Neural crest cell (in vitro differentiated cells): Measurements from ENCODE around the gene SH3RF3. TPM values are rescaled to one million over a fixed set of nuclear protein-coding genes. Genes with fewer than 3 reads are reported as not detected.

Experiments
- DNase-seq: peaks from one replicate; pipeline ENCODE4 v3.0.0; 2021; ENCODE audit warnings: low read depth, mixed read lengths, low spot score
- H3K27ac Mint-ChIP-seq: one replicate; pipeline ENCODE4 v1.8.0; 2021; ENCODE audit warnings: mild to moderate bottlenecking, mixed read lengths; ENCODE audit not compliant: unreplicated experiment
- H3K27me3 Mint-ChIP-seq: 2 replicates; pipeline ENCODE4 v1.8.0; 2021; ENCODE audit warnings: low read depth, mild to moderate bottlenecking, mixed read lengths
- H3K36me3 Mint-ChIP-seq: 2 replicates; pipeline ENCODE4 v1.8.0; 2021; ENCODE audit warnings: low read depth, mild to moderate bottlenecking, mixed read lengths
- H3K4me1 Mint-ChIP-seq: 2 replicates; pipeline ENCODE4 v1.8.0; 2021; ENCODE audit warnings: mixed read lengths
- H3K4me3 Mint-ChIP-seq: one replicate; pipeline ENCODE4 v1.8.0; 2021; ENCODE audit warnings: mild to moderate bottlenecking, mixed read lengths
- H3K9me3 Mint-ChIP-seq: 2 replicates; pipeline ENCODE4 v1.8.0; 2021; ENCODE audit warnings: mixed read lengths
- total RNA-seq: library from RNA; stranded (reverse); gene quantifications from 2 replicates; pipeline ENCODE4 v1.2.1, GENCODE V29; 2021
- TF ChIP-seq, protein P1 (sequence below): fragments of 200-600 bp; sonication (generic); conservative IDR thresholded peaks from 2 replicates; pipeline ENCODE4 v1.5.0; 2021; ENCODE audit warnings: antibody characterized with exemption, mild to moderate bottlenecking

SH3RF3 gene
- total RNA-seq, 1 donor from 2014 or later = 0.70 TPM

DNA sequence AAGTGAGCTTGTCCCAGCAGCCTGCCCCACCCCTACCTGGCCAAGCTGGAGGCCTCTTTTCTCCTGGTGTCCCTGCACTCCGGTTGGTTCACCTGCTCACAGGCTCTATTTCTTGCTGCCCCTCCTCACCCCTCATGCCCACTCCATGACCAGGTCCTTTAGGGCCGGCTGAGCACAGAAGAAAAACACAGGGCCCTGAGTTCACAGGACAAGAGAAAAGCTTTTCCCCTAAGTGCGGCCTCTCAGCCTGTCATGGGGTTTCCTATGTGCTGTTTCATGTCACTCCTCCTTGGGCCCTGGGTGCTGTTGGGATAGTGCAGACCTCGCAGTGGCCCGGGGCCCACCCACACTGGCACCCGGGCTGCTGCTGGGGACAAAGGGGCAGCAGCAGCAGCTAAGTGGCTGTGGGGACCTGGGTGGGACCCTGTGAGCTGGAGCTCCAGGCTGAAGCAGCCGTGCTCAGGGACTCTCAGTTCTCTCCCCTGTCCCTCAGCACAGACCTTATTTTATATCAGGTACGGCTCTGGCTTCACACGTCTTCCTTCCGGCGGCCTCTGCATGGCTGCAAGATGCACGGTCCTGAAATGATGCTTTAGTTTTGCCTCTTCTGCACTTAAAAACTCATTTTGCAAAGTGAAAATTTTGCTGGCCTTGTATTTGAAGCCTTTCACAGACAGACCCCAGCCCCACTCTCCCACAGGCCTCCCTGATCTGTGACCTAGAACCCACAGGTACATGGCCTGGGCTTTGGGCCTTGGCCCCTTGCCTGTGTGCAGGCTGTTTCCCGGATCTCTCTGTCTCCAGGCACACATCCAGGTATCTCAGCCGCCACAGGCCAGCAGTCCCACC is 71.8 kb downstream of the SH3RF3 start:
- Mint-ChIP-seq H3K27ac (no peak overlapping the region), H3K27me3 (no peaks in the 10 kb centered on the region), H3K36me3 (no peaks in the 10 kb centered on the region), H3K4me3 (no peak overlapping the region), H3K9me3 (no peaks in the 10 kb centered on the region), H3K4me1 (no peaks in the 10 kb centered on the region)
- DNase-seq = no peak
- TF ChIP-seq, protein P1, sequence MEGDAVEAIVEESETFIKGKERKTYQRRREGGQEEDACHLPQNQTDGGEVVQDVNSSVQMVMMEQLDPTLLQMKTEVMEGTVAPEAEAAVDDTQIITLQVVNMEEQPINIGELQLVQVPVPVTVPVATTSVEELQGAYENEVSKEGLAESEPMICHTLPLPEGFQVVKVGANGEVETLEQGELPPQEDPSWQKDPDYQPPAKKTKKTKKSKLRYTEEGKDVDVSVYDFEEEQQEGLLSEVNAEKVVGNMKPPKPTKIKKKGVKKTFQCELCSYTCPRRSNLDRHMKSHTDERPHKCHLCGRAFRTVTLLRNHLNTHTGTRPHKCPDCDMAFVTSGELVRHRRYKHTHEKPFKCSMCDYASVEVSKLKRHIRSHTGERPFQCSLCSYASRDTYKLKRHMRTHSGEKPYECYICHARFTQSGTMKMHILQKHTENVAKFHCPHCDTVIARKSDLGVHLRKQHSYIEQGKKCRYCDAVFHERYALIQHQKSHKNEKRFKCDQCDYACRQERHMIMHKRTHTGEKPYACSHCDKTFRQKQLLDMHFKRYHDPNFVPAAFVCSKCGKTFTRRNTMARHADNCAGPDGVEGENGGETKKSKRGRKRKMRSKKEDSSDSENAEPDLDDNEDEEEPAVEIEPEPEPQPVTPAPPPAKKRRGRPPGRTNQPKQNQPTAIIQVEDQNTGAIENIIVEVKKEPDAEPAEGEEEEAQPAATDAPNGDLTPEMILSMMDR = no peak

- Mint-ChIP-seq H3K9me3 (no peaks in the 10 kb centered on the region), H3K36me3 (no peaks in the 10 kb centered on the region), H3K4me3 (no peak overlapping the region), H3K27ac (no peak overlapping the region), H3K27me3 (no peaks in the 10 kb centered on the region), H3K4me1 (no peaks in the 10 kb centered on the region)
- DNase-seq = no peak
- TF ChIP-seq, protein P1 = no peak
These were observed 72.7 kb downstream of the SH3RF3 start for GRCh38 chr2:109201465-109202327.

DNA sequence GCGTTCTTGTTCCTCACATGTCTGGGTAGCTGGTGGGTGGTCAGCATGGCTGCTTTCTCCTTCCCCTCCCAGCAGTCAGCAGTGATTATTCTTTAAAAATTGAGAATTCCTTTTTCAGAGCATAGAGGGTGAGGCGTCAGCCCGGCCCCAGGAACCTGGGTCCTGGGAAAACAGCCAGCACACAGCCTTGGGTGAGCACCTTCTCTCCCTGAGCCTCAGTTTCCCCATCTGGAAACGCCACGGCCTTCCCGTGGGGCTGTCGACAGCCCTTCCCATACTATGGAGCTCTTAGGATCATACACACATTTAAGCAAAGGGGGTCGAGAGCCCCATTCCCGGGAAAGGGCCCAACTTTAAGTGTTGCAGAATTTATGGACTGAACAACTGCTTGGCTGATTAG is 73.5 kb downstream of the SH3RF3 start:
- Mint-ChIP-seq H3K27me3 (no peaks in the 10 kb centered on the region), H3K4me1 (peaks cover 5% of the 10 kb centered on the region), H3K9me3 (no peaks in the 10 kb centered on the region), H3K36me3 (no peaks in the 10 kb centered on the region), H3K4me3 (no peak overlapping the region), H3K27ac (no peak overlapping the region)
- DNase-seq = no peak
- TF ChIP-seq, protein P1 = no peak

- no peak overlapping the region for H3K4me3 Mint-ChIP-seq
- TF ChIP-seq, protein P1 = no peak
- no peak overlapping the region for H3K27ac Mint-ChIP-seq
- H3K4me1 Mint-ChIP-seq = peaks cover 5% of the 10 kb centered on the region
- no peaks in the 10 kb centered on the region for H3K27me3 Mint-ChIP-seq
- H3K36me3 Mint-ChIP-seq = no peaks in the 10 kb centered on the region
- H3K9me3 Mint-ChIP-seq = no peaks in the 10 kb centered on the region
- DNase-seq = no peak
These were observed 74.4 kb downstream of the SH3RF3 start for GRCh38 chr2:109203246-109204011.

DNA sequence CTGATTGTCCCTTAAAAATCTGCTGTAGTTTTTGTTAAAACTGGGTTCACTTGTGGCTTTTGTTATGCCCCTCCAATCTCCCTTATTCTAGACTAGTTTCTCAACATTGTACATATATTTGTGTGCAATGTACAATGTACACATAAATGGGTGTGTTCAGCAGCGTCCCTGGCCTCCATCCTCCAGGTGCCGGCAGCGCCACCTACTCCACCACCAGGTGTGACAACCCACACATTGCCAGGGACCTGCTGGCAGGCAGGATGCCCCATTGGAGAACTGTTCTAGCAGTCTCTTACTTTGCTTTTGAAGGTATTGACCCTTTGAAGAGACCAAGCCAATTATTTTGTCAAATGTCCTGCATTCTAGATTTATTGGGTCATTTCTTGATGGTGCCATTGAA is 75.4 kb downstream of the SH3RF3 start:
- Mint-ChIP-seq H3K4me1 (peaks cover 5% of the 10 kb centered on the region), H3K27me3 (no peaks in the 10 kb centered on the region), H3K9me3 (no peaks in the 10 kb centered on the region), H3K27ac (no peak overlapping the region), H3K4me3 (no peak overlapping the region), H3K36me3 (no peaks in the 10 kb centered on the region)
- TF ChIP-seq, protein P1 = no peak
- no peak for DNase-seq
